ENCODE results near the gene TERT. TPM values are rescaled to one million over a fixed set of nuclear protein-coding genes. Genes with fewer than 3 reads are reported as not detected.

Gene TERT
- total RNA-seq, 1 experiment from 2014 or later, result 0.80 TPM

GRCh38 chr5:1324301-1324700, 29.4 kb upstream of the TERT start:
- no peaks in the 10 kb centered on the region for H3K27me3 ChIP-seq (ENCODE audit: low read length)
- no peak overlapping the region for H3K9ac ChIP-seq (ENCODE audit: low read length)
- ATAC-seq, result no peak
- no peak overlapping the region for H2AFZ ChIP-seq (ENCODE audit: low read length)
- H3F3A ChIP-seq (ENCODE audit: low read length, unreplicated experiment), result no peaks in the 10 kb centered on the region
- no peak for DNase-seq
- CTCF ChIA-PET, result no interaction called here
- no peak overlapping the region for H3K4me3 ChIP-seq (ENCODE audit: low read length)
- POLR2A ChIA-PET (ENCODE audit: unreplicated experiment), result no interaction called here
- no TSS peak for BruUV-seq (replicated peaks)
- peaks cover 5% of the 10 kb centered on the region; the same call in 1 of the 2 replicates for H4K20me1 ChIP-seq (ENCODE audit: low read length)
- H3K9me2 ChIP-seq (replicated peaks; ENCODE audit: low read length), result no peaks in the 10 kb centered on the region
- peaks cover 8% of the 10 kb centered on the region; the same call in 1 of the 2 replicates for H3K4me1 ChIP-seq (ENCODE audit: insufficient read depth, low read length)
- H3K4me2 ChIP-seq (ENCODE audit: low read length), result no peak overlapping the region
- H3K27ac ChIP-seq (ENCODE audit: low read length), result no peak overlapping the region
- no peak for TF ChIP-seq CTCF (conservative IDR thresholded peaks at IDR 0.05; ENCODE audit: low read depth, low read length)
- no peak for TF ChIP-seq EZH2phosphoT487 (IDR thresholded peaks at IDR 0.05; ENCODE audit: borderline replicate concordance, low read length)
- TF ChIP-seq EZH2 (IDR thresholded peaks at IDR 0.05; ENCODE audit: low read length, unreplicated experiment), result no peak
- H3K9me3 ChIP-seq (ENCODE audit: low read length), result no peaks in the 10 kb centered on the region
- H3K79me2 ChIP-seq (ENCODE audit: low read length), result no peaks in the 10 kb centered on the region
- intact Hi-C loops (cut with micrococcal nuclease), result no loop called here
- peaks cover 52% of the 10 kb centered on the region for H3K36me3 ChIP-seq (ENCODE audit: low read depth, low read length)

- H3K4me2 ChIP-seq (ENCODE audit: low read length), result no peak overlapping the region
- BruUV-seq (replicated peaks), result no TSS peak
- no peak overlapping the region for H3K4me3 ChIP-seq (ENCODE audit: low read length)
- H3K9me2 ChIP-seq (replicated peaks; ENCODE audit: low read length), result no peaks in the 10 kb centered on the region
- intact Hi-C loops (cut with micrococcal nuclease), result no loop called here
- POLR2A ChIA-PET (ENCODE audit: unreplicated experiment), result no interaction called here
- no peaks in the 10 kb centered on the region for H3K9me3 ChIP-seq (ENCODE audit: low read length)
- no peak for ATAC-seq
- no peak overlapping the region for H2AFZ ChIP-seq (ENCODE audit: low read length)
- H4K20me1 ChIP-seq (ENCODE audit: low read length), result peaks cover 2% of the 10 kb centered on the region; the same call in 1 of the 2 replicates
- CTCF ChIA-PET, result no interaction called here
- H3K27ac ChIP-seq (ENCODE audit: low read length), result no peak overlapping the region
- H3K79me2 ChIP-seq (ENCODE audit: low read length), result no peaks in the 10 kb centered on the region
- H3F3A ChIP-seq (ENCODE audit: low read length, unreplicated experiment), result no peaks in the 10 kb centered on the region
- H3K9ac ChIP-seq (ENCODE audit: low read length), result no peak overlapping the region
- no peak for DNase-seq
- TF ChIP-seq CTCF (conservative IDR thresholded peaks at IDR 0.05; ENCODE audit: low read depth, low read length) (no peak), EZH2phosphoT487 (IDR thresholded peaks at IDR 0.05; ENCODE audit: borderline replicate concordance, low read length) (no peak), EZH2 (IDR thresholded peaks at IDR 0.05; ENCODE audit: low read length, unreplicated experiment) (no peak)
- H3K36me3 ChIP-seq (ENCODE audit: low read depth, low read length), result peaks cover 47% of the 10 kb centered on the region
- H3K27me3 ChIP-seq (ENCODE audit: low read length), result no peaks in the 10 kb centered on the region
- H3K4me1 ChIP-seq (ENCODE audit: insufficient read depth, low read length), result peaks cover 4% of the 10 kb centered on the region; the same call in 1 of the 2 replicates
Measured at GRCh38 chr5:1323803-1324173, 28.9 kb upstream of the TERT start.

GRCh38 chr5:1322955-1323802, 28.3 kb upstream of the TERT start:
- no peak overlapping the region for H3K9ac ChIP-seq (ENCODE audit: low read length)
- H3K27me3 ChIP-seq (ENCODE audit: low read length), result no peaks in the 10 kb centered on the region
- intact Hi-C loops (cut with micrococcal nuclease), result no loop called here
- H3K36me3 ChIP-seq (ENCODE audit: low read depth, low read length), result peaks cover 47% of the 10 kb centered on the region
- BruUV-seq (replicated peaks), result no TSS peak
- no peak overlapping the region for H3K4me3 ChIP-seq (ENCODE audit: low read length)
- no peak overlapping the region for H2AFZ ChIP-seq (ENCODE audit: low read length)
- no peak overlapping the region for H3K4me2 ChIP-seq (ENCODE audit: low read length)
- CTCF ChIA-PET, result no interaction called here
- no peaks in the 10 kb centered on the region for H3F3A ChIP-seq (ENCODE audit: low read length, unreplicated experiment)
- no peaks in the 10 kb centered on the region for H3K9me3 ChIP-seq (ENCODE audit: low read length)
- H3K9me2 ChIP-seq (replicated peaks; ENCODE audit: low read length), result no peaks in the 10 kb centered on the region
- H3K4me1 ChIP-seq (ENCODE audit: insufficient read depth, low read length), result no peaks in the 10 kb centered on the region
- no peak overlapping the region for H3K27ac ChIP-seq (ENCODE audit: low read length)
- POLR2A ChIA-PET (ENCODE audit: unreplicated experiment), result no interaction called here
- no peaks in the 10 kb centered on the region for H3K79me2 ChIP-seq (ENCODE audit: low read length)
- no peak for TF ChIP-seq EZH2phosphoT487 (IDR thresholded peaks at IDR 0.05; ENCODE audit: borderline replicate concordance, low read length)
- TF ChIP-seq EZH2 (IDR thresholded peaks at IDR 0.05; ENCODE audit: low read length, unreplicated experiment), result no peak
- DNase-seq (no peak), ATAC-seq (no peak)
- no peaks in the 10 kb centered on the region for H4K20me1 ChIP-seq (ENCODE audit: low read length)

Data from PC-3 (cell line).